ENCODE measurements around the gene RAPGEF4.
A peak's percentile ranks its signal among the peaks of the same experiment; 100 is the strongest.

RAPGEF4 gene
- 0.07 to 0.48 reads per million in 2 donors for total RNA-seq

- no peak for DNase-seq
Observed at GRCh38 chr2:172735582-172736423, at the start of gene RAPGEF4. TSS of gene RAPGEF4 (plus strand) at chr2:172735845. CDS start at chr2:172735984, 139 bp downstream.

DNA sequence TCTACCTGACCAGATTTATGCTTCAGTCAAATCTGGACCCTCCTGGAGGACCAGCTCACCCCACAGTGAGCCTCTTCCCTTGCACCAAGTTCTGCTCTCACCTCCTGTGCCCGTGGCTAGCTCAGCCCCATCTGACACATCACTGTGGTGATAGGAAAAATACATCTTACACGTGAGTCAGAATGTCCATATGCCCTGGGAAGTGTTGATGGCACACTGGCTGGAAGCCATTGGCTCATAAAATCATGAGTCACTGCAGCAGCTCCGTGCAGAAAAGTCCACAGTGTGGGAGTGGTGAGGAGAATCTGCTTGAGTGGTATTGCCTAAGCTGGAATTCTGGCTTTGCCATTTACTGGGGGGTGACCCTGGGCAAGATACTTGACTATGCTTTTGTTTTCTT lies 42.6 kb upstream of the RAPGEF4 start:
- no peak for DNase-seq

DNA sequence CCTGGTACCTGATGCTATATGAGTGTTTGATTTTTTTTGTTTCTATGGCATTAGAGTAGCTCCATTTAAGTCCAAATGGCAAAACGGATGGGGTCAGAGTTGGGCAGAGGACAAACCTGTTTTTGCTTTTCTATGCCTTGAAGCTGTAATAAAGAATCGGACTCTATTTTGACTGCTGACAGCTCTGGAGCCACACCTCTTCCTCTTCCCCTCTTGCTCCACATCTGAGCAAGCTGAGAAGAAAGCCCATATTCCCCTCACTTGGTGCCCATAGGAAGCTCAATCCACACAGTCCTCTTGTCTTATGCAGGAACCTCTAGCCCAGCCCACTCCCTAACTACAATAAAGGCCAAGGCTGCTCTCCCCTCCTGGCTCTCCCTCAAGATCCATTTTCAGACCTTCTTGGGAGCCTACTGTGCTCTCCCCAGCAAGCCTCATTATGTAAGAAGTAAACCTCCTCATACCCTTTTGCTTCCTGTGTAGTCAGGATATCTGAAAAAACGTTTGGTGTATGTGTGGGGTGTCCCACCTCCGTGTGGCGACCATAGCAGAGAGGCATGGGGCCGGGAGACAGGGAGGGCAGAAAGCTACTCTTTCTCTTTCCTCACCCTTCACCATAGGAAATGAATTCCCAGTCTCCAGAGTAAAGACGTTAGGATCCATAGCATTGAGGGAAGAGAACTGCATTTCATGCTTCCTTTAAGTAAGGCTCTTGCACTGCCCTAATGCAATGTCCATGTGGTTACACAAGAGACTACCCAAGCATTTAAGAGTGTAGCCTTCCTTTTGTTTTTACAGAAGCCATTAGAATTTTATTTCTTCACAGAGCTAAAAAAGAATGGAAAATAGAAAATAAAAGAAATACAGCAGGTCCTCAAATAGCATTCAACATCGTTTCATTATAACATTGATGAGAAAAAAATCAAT lies 41.9 kb upstream of the RAPGEF4 start:
- DNase-seq, result no peak

GRCh38 chr2:172697296-172697695 lies 38.3 kb upstream of the RAPGEF4 start:
- no peak for DNase-seq

GRCh38 chr2:172698041-172698863 lies 37.4 kb upstream of the RAPGEF4 start:
- no peak for DNase-seq

- no peak for DNase-seq
Observed at GRCh38 chr2:172701250-172701649, 34.4 kb upstream of the RAPGEF4 start.

- DNase-seq, result no peak
Observed at GRCh38 chr2:172702451-172702850, 33.2 kb upstream of the RAPGEF4 start.

GRCh38 chr2:172704072-172704936 lies 31.3 kb upstream of the RAPGEF4 start:
- DNase-seq, result no peak

DNA sequence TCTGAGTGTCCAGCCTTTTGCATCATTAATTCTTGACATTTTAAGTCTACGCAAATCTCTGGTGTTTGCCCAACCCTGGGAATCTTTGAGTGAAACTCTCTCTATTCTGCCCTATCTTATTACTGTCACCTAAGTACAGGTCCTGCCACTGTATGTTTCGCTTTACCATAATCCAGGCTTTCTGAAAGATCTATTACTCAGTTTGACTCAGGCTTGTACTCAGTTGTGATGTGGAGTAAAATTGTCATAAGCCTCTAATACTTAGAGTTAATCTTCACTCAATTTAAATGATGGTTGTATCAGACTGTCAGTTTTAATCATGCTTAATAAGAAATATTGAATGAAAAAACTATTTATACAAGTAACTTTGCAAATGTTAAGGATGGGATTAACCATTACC lies 30.3 kb upstream of the RAPGEF4 start:
- no peak for DNase-seq

DNA sequence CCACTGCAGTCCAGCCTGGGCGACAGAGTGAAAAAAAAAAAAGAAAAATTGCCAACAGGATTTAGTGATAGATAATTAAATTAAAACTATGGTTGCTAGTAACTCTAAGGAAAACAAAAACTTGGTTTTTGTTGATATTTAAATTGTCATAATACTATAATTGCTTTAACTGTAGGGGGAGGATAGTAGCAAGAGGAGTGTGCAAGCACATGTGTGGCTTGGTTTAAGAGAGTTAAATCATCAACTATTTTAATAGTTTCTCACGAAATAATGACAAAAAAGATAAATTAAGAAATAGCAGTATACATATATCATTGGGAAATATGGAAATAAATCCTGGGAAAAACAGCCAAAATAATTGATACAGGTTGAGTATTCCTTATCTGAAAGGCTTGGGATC lies 27.4 kb upstream of the RAPGEF4 start:
- no peak for DNase-seq

- DNase-seq, result no peak
Observed at GRCh38 chr2:172709566-172710291, 25.9 kb upstream of the RAPGEF4 start.

DNA sequence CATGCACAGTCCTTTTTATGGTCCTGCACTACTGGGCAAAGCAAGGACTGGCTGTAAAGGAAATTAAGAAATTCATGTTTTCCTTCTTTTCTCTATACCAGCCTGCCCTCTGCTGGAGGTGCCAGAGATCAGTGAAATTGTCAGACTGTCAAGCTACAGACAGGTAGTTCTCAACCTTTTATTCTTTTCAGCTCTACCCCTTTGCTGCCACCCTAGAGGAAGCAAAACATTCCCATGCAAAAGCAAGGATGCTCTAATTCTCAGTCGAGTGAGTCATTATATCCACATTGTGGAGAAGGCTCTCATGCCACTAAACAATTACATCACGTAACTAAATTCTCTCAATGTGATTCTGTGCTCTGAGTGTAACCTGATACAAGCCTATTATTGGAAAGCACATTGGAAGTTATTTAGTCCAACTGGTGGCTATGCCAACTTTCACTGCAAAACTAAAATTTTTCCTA lies 25.0 kb upstream of the RAPGEF4 start:
- peak; percentile 22 for DNase-seq

- DNase-seq, result no peak
Observed at GRCh38 chr2:172711110-172711509, 24.5 kb upstream of the RAPGEF4 start.

GRCh38 chr2:172712251-172712650 lies 23.4 kb upstream of the RAPGEF4 start:
- DNase-seq, result no peak

GRCh38 chr2:172713365-172713875 lies 22.2 kb upstream of the RAPGEF4 start:
- DNase-seq, result no peak

- DNase-seq, result no peak
Observed at GRCh38 chr2:172722481-172722880, 13.2 kb upstream of the RAPGEF4 start.

GRCh38 chr2:172723286-172723685 lies 12.4 kb upstream of the RAPGEF4 start:
- DNase-seq, result no peak

DNA sequence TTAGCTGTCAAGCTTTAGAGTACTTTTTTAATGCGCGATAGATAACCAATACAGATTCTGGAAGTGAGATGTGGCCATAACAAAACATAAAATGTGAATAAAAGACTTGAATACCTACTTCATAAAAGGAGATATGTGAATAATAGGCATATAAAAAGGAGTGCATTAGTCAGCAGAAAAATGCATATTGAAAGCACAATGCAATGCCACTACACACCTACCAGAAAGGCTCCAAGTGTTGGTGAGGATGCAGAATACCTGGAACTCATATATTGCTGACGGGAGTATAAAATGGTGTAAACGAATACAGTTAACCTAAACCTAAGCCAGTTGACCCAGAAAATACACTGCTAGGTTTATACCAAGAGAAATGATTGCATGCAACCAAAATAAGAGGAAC lies 10.9 kb upstream of the RAPGEF4 start:
- DNase-seq, result no peak

GRCh38 chr2:172725284-172725683 lies 10.4 kb upstream of the RAPGEF4 start:
- DNase-seq, result no peak

DNA sequence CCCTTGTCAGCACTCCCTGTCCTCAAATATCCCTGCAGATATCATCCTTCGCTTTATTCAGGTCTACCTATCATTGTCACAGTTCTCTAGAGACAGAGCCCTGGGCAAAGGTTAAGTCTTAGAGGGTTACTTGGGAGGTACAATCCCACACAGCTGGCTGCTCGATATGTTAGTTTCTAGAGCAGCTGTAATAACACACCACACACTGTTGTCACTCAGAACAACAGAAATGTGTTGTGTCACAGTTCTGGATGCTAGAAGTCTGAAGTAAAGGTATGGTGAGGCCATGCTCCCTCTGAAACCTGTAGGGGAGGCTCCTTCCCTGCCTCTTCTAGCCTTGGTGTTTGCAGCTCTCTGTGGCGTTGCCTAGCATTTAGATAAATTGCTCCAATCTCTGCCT lies 9.9 kb upstream of the RAPGEF4 start:
- DNase-seq, result no peak
